Measurements from ENCODE around the gene SLC39A3. TPM values are rescaled to one million over a fixed set of nuclear protein-coding genes. Genes with fewer than 3 reads are reported as not detected.

The SLC39A3 gene
- total RNA-seq, 1 experiment from 2014 or later: 28.2 TPM

DNA sequence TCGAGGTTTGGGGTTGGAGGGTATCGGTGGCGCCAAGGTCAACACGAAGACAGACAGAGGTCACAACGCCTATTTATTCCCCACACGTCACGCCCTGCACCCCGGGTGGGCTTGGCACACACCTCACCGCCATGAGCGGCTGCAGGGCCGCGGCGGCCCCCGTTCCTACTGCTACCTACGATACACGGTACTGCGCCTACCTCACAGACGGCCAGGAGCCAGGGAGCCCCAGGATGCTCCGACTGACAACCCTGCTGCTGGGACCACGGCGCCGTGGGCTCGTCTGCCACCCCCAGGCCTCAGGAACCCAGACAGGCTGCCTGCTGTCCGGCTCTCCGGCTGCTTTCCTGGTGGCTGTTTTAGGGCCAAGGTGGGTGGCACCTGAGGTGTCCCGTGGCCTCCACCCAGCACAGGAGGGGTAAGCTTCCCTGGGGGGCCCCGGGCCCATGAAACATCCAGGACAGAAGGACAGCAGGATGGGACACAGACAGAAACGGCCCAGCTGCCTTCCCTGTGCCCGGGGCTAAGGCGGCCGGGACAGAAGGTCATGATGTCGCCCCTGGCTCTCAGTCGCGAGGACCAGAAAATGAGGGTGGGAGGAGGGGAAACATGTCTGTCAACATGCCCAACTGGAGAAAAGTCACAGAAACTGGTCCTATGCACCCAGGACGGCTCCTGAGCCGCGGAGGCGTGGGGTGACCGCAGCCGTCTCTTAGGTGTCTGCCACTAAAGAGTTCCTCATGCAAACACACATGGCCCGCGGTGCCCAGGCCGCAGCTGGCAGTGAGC lies 15.0 kb upstream of the SLC39A3 start:
- H3K27ac Mint-ChIP-seq (ENCODE audit: unreplicated experiment): no peak overlapping the region
- no peaks in the 10 kb centered on the region for H3K27me3 Mint-ChIP-seq (ENCODE audit: unreplicated experiment)
- H3K4me1 Mint-ChIP-seq (ENCODE audit: low read depth, unreplicated experiment): no peaks in the 10 kb centered on the region
- intact Hi-C loops (cut with micrococcal nuclease; ENCODE audit: unreplicated experiment): no loop called here
- BruUV-seq (replicated peaks): TSS peak; percentile 40
- TF ChIP-seq, protein P1, sequence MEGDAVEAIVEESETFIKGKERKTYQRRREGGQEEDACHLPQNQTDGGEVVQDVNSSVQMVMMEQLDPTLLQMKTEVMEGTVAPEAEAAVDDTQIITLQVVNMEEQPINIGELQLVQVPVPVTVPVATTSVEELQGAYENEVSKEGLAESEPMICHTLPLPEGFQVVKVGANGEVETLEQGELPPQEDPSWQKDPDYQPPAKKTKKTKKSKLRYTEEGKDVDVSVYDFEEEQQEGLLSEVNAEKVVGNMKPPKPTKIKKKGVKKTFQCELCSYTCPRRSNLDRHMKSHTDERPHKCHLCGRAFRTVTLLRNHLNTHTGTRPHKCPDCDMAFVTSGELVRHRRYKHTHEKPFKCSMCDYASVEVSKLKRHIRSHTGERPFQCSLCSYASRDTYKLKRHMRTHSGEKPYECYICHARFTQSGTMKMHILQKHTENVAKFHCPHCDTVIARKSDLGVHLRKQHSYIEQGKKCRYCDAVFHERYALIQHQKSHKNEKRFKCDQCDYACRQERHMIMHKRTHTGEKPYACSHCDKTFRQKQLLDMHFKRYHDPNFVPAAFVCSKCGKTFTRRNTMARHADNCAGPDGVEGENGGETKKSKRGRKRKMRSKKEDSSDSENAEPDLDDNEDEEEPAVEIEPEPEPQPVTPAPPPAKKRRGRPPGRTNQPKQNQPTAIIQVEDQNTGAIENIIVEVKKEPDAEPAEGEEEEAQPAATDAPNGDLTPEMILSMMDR (IDR thresholded peaks at IDR 0.05; ENCODE audit: unreplicated experiment): no peak
- H3K4me3 Mint-ChIP-seq (ENCODE audit: low read depth, unreplicated experiment): no peak overlapping the region
- H3K36me3 Mint-ChIP-seq (ENCODE audit: insufficient read depth, unreplicated experiment): peaks cover 31% of the 10 kb centered on the region
- H3K9me3 Mint-ChIP-seq (ENCODE audit: low read depth, unreplicated experiment): no peaks in the 10 kb centered on the region
- CTCF ChIA-PET: no interaction called here
- no peak for DNase-seq

DNA sequence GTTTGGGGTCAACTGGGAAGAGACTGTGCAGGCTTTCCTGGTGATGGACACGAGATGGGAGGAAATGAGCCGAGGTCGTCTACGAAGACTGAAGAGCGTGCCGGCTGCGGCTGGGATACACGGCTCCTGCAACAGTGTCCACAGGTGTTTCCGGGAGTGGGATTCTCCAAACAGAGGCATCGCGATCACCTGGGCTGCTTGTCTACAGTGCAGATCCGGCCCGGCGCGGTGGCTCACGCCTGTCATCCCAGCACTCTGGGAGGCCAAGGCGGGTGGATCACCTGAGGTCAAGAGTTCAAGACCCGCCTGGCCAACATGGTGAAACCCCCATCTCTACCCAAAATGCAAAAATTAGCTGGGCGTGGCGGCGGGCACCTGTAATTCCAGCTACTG lies 11.6 kb upstream of the SLC39A3 start:
- Mint-ChIP-seq H3K4me3 (ENCODE audit: low read depth, unreplicated experiment) (no peak overlapping the region), H3K36me3 (ENCODE audit: insufficient read depth, unreplicated experiment) (peaks cover 19% of the 10 kb centered on the region), H3K27me3 (ENCODE audit: unreplicated experiment) (no peaks in the 10 kb centered on the region), H3K4me1 (ENCODE audit: low read depth, unreplicated experiment) (no peaks in the 10 kb centered on the region), H3K27ac (ENCODE audit: unreplicated experiment) (no peak overlapping the region), H3K9me3 (ENCODE audit: low read depth, unreplicated experiment) (no peaks in the 10 kb centered on the region)
- BruUV-seq (replicated peaks): no TSS peak
- TF ChIP-seq, protein P1 (IDR thresholded peaks at IDR 0.05; ENCODE audit: unreplicated experiment): no peak
- DNase-seq: no peak
- intact Hi-C loops (cut with micrococcal nuclease; ENCODE audit: unreplicated experiment): no loop called here
- CTCF ChIA-PET: no interaction called here

DNA sequence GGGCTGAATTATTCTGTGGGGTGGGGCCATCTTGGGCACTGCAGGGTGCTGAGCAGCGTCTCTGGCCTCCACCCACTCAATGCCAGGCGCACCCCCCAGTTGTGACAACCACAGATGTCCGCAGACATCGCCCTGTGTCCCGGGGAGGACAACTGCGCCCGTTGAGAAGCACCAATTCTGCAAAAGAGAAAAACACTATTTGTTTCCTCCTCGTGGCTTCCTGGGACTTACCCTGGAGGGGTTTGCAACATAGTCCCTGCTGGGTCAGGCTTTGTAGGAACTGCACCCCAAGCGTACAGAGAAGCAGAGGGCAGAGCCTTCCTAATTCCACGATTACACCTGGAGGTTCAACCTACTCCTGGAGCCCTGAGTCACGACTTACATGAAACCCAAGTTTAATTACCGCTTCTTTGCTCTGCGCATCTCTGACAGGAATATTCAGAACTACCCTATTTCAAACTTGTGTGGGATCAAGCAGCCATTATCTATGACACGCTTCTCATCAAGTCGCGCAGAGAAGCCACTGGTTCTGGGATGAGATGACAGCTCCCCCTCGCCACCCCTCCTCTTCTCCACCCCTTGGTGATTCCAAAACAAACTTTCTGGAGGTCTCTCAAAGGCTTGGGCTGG lies 11.1 kb upstream of the SLC39A3 start:
- BruUV-seq (replicated peaks): no TSS peak

DNA sequence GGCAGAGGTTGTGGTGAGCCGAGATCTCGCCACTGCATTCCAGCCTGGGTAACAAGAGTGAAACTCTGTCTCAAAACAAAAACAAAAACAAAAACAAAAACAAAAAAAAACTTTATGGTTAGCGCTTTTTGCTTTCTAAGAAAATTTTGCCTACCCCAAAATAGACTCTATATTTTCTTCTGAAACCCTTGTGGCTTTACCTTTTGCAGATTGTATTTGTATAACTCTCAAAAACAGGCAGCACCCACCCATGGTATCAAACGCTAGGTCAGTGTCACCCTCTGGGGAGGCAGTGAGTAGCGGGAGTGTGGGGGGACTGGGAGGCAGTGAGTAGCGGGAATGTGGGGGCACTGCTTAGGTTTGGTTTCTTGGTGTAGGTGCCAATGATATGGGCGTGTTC lies 7.5 kb upstream of the SLC39A3 start:
- CTCF ChIA-PET: interaction anchor here (3.2 kb wide), 1 partner anchor 99 kb away, joined by 17 read pairs; no protein-coding TSS in a partner anchor
- no TSS peak for BruUV-seq (replicated peaks)
- Mint-ChIP-seq H3K9me3 (ENCODE audit: low read depth, unreplicated experiment) (no peaks in the 10 kb centered on the region), H3K36me3 (ENCODE audit: insufficient read depth, unreplicated experiment) (no peaks in the 10 kb centered on the region), H3K4me3 (ENCODE audit: low read depth, unreplicated experiment) (no peak overlapping the region), H3K4me1 (ENCODE audit: low read depth, unreplicated experiment) (no peaks in the 10 kb centered on the region), H3K27me3 (ENCODE audit: unreplicated experiment) (peaks cover 30% of the 10 kb centered on the region), H3K27ac (ENCODE audit: unreplicated experiment) (no peak overlapping the region)
- DNase-seq: no peak
- intact Hi-C loops (cut with micrococcal nuclease; ENCODE audit: unreplicated experiment): no loop called here
- TF ChIP-seq, protein P1 (IDR thresholded peaks at IDR 0.05; ENCODE audit: unreplicated experiment): no peak

More for the DNA sequence above, 11.1 kb upstream of the SLC39A3 start:
- Mint-ChIP-seq H3K9me3 (ENCODE audit: low read depth, unreplicated experiment) (no peaks in the 10 kb centered on the region), H3K4me1 (ENCODE audit: low read depth, unreplicated experiment) (no peaks in the 10 kb centered on the region), H3K4me3 (ENCODE audit: low read depth, unreplicated experiment) (no peak overlapping the region), H3K27ac (ENCODE audit: unreplicated experiment) (no peak overlapping the region), H3K36me3 (ENCODE audit: insufficient read depth, unreplicated experiment) (peaks cover 14% of the 10 kb centered on the region), H3K27me3 (ENCODE audit: unreplicated experiment) (no peaks in the 10 kb centered on the region)
- CTCF ChIA-PET: interaction anchor here (3.2 kb wide), 1 partner anchor 103 kb away, joined by 17 read pairs; no protein-coding TSS in a partner anchor
- intact Hi-C loops (cut with micrococcal nuclease; ENCODE audit: unreplicated experiment): no loop called here
- no peak for DNase-seq
- TF ChIP-seq, protein P1 (IDR thresholded peaks at IDR 0.05; ENCODE audit: unreplicated experiment): no peak
